Neural progenitor cell (in vitro differentiated cells): ENCODE data around the gene PLCH2. TPM values are rescaled to one million over a fixed set of nuclear protein-coding genes. Genes with fewer than 3 reads are reported as not detected.
A peak's percentile ranks its signal among the peaks of the same experiment; 100 is the strongest.

ENCODE experiments used
- DNase-seq: peaks from one replicate; pipeline ENCODE4 v3.0.0-alpha.2; 2016; ENCODE audit warnings: low spot score
- H2AFZ ChIP-seq: fragments of 200-600 bp; sonication (generic); replicated peaks from 2 replicates; pipeline ENCODE4 v1.6.1; 2016; ENCODE audit warnings: antibody characterized with exemption
- H3F3A ChIP-seq: fragments of 200-600 bp; sonication (generic); 2 replicates; pipeline ENCODE4 v1.6.1; 2016; ENCODE audit warnings: antibody characterized with exemption, low read depth
- H3K27ac ChIP-seq: fragments of 200-600 bp; sonication (generic); 2 replicates; pipeline ENCODE4 v1.5.1; 2016; ENCODE audit warnings: mild to moderate bottlenecking
- H3K27me3 ChIP-seq: fragments of 200-600 bp; sonication (generic); 2 replicates; pipeline ENCODE4 v1.6.1; 2016; ENCODE audit warnings: mild to moderate bottlenecking, moderate library complexity
- H3K36me3 ChIP-seq: fragments of 200-600 bp; sonication (generic); 2 replicates; pipeline ENCODE4 v1.5.1; 2016
- H3K4me1 ChIP-seq: fragments of 200-600 bp; sonication (generic); 2 replicates; pipeline ENCODE4 v1.6.1; 2016; ENCODE audit warnings: mixed run types
- H3K4me2 ChIP-seq: fragments of 200-600 bp; sonication (generic); 2 replicates; pipeline ENCODE4 v1.6.1; 2016
- H3K4me3 ChIP-seq: fragments of 200-600 bp; sonication (generic); 2 replicates; pipeline ENCODE4 v1.5.1; 2016
- H3K79me2 ChIP-seq: fragments of 200-600 bp; sonication (generic); 2 replicates; pipeline ENCODE4 v1.6.1; 2016; ENCODE audit warnings: low read depth
- H3K9ac ChIP-seq: fragments of 200-600 bp; sonication (generic); 2 replicates; pipeline ENCODE4 v1.6.1; 2016
- H3K9me3 ChIP-seq: fragments of 200-600 bp; sonication (generic); 2 replicates; pipeline ENCODE4 v1.5.1; 2016; ENCODE audit warnings: low read depth
- H4K20me1 ChIP-seq: fragments of 200-600 bp; sonication (generic); 2 replicates; pipeline ENCODE4 v1.6.1; 2016; ENCODE audit warnings: low read depth
- H3K27ac Mint-ChIP-seq: 3 replicates; pipeline ENCODE4 v1.8.0; 2021; ENCODE audit warnings: mixed read lengths
- H3K27me3 Mint-ChIP-seq: 2 replicates; pipeline ENCODE4 v1.8.0; 2022; ENCODE audit warnings: low read depth, mild to moderate bottlenecking, inconsistent platforms, moderate library complexity, mixed read lengths; ENCODE audit not compliant: insufficient read depth
- H3K36me3 Mint-ChIP-seq: 3 replicates; pipeline ENCODE4 v1.8.0; 2021; ENCODE audit warnings: mixed read lengths
- H3K4me1 Mint-ChIP-seq: 3 replicates; pipeline ENCODE4 v1.8.0; 2021; ENCODE audit warnings: mixed read lengths
- H3K4me3 Mint-ChIP-seq: 3 replicates; pipeline ENCODE4 v1.8.0; 2021; ENCODE audit warnings: mild to moderate bottlenecking, moderate library complexity, mixed read lengths
- H3K9me3 Mint-ChIP-seq: 3 replicates; pipeline ENCODE4 v1.8.0; 2020; ENCODE audit warnings: mixed read lengths
- EZH2 ChIP-seq: fragments of 200-600 bp; sonication (generic); IDR thresholded peaks from 2 replicates; pipeline ENCODE4 v1.6.1; 2017; ENCODE audit warnings: antibody characterized with exemption, mild to moderate bottlenecking, moderate library complexity
- EZH2phosphoT487 ChIP-seq: fragments of 200-600 bp; sonication (generic); IDR thresholded peaks from 2 replicates; pipeline ENCODE4 v1.6.1; 2017; ENCODE audit warnings: antibody characterized with exemption
- total RNA-seq: library from RNA; depleted of rRNA; stranded (reverse); fragments of >200 nt; gene quantifications from 2 replicates; pipeline ENCODE4 v1.2.3, GENCODE V29; 2015; ENCODE audit warnings: low replicate concordance
- TF ChIP-seq, protein P1 (sequence below): fragments of 200-600 bp; sonication (generic); IDR thresholded peaks from 2 replicates; pipeline ENCODE4 v1.5.1; 2017; ENCODE audit warnings: antibody characterized with exemption, mild to moderate bottlenecking

Gene PLCH2
- total RNA-seq, 1 donor from 2014 or later, result 0.54 TPM

GRCh38 chr1:2468540-2468939, 7.5 kb upstream of the PLCH2 start:
- no peak overlapping the region for H3K4me3 Mint-ChIP-seq
- peaks cover 11% of the 10 kb centered on the region for H3K27me3 Mint-ChIP-seq
- Histone ChIP-seq H3K27me3 (peaks cover 25% of the 10 kb centered on the region), H4K20me1 (peaks cover 28% of the 10 kb centered on the region), H3K27ac (no peak overlapping the region), H3K4me2 (no peak overlapping the region), H3K4me1 (peaks cover 18% of the 10 kb centered on the region), H3K36me3 (no peaks in the 10 kb centered on the region), H3K4me3 (no peak overlapping the region), H3K9ac (no peak overlapping the region), H2AFZ (no peak overlapping the region), H3K79me2 (no peaks in the 10 kb centered on the region), H3K9me3 (no peaks in the 10 kb centered on the region), H3F3A (no peaks in the 10 kb centered on the region)
- TF ChIP-seq EZH2 (no peak), EZH2phosphoT487 (no peak)
- TF ChIP-seq, protein P1, sequence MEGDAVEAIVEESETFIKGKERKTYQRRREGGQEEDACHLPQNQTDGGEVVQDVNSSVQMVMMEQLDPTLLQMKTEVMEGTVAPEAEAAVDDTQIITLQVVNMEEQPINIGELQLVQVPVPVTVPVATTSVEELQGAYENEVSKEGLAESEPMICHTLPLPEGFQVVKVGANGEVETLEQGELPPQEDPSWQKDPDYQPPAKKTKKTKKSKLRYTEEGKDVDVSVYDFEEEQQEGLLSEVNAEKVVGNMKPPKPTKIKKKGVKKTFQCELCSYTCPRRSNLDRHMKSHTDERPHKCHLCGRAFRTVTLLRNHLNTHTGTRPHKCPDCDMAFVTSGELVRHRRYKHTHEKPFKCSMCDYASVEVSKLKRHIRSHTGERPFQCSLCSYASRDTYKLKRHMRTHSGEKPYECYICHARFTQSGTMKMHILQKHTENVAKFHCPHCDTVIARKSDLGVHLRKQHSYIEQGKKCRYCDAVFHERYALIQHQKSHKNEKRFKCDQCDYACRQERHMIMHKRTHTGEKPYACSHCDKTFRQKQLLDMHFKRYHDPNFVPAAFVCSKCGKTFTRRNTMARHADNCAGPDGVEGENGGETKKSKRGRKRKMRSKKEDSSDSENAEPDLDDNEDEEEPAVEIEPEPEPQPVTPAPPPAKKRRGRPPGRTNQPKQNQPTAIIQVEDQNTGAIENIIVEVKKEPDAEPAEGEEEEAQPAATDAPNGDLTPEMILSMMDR, result no peak
- peaks cover 16% of the 10 kb centered on the region for H3K4me1 Mint-ChIP-seq
- H3K36me3 Mint-ChIP-seq, result no peaks in the 10 kb centered on the region
- no peak for DNase-seq
- no peak overlapping the region for H3K27ac Mint-ChIP-seq
- H3K9me3 Mint-ChIP-seq, result no peaks in the 10 kb centered on the region

DNA sequence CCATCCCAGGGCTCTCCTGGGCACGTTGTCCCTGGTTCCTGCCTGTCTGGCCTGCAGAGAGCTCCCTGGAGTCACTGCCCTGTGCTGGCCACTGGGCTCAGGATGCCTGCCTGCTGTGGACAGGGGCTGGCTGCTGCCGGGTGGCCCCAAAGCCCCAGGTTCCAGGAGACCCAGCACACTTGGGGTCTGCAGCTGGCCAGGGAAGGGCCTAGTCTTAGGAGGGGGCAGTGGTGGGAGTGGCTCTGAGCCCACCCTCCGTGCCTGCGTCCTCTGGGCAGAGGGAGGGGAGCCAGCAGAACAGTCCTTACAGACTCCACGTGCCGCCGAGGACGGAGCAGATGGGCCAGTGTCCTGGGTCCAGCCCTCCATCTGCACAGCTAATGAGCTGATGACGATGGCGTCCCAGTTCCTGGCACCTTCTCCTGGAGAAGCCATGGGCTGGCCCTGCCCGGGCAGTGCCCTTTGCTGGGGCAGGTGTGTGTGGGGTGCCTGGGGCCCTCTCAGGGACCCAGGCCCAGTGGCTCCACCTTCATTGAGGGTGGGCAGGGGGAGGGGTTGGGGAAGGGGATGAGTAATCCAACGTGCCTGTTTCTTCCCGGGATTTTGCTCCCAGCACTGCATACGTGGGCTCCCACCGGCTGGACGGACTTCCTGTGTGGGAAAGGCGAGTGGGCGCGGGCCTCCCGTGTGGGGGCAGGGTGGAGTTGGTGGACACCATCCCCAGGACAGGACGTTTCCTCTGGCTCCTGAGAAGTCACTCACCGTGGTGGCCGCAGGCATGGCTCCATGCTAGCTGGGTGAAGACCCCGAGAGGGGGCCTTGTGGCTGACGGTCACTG, 6.8 kb upstream of the PLCH2 start:
- Mint-ChIP-seq H3K4me3 (no peak overlapping the region), H3K27ac (no peak overlapping the region)
- peaks cover 26% of the 10 kb centered on the region for H3K4me1 ChIP-seq

GRCh38 chr1:2470290-2471158, 5.6 kb upstream of the PLCH2 start:
- H3K4me3 Mint-ChIP-seq, result peak overlapping the region; percentile 38
- H3K27me3 ChIP-seq, result peaks cover 16% of the 10 kb centered on the region
- no peak for DNase-seq
- peaks cover 6% of the 10 kb centered on the region for H3K27me3 Mint-ChIP-seq
- H3K9ac ChIP-seq, result no peak overlapping the region
- H3K27ac ChIP-seq, result no peak overlapping the region
- no peak overlapping the region for H2AFZ ChIP-seq
- TF ChIP-seq, protein P1, result no peak
- no peak for TF ChIP-seq EZH2phosphoT487
- TF ChIP-seq EZH2, result no peak
- H3K79me2 ChIP-seq, result no peaks in the 10 kb centered on the region
- H3K27ac Mint-ChIP-seq, result no peak overlapping the region
- H3K9me3 Mint-ChIP-seq, result no peaks in the 10 kb centered on the region
- peaks cover 15% of the 10 kb centered on the region for H3K4me1 Mint-ChIP-seq
- no peaks in the 10 kb centered on the region for H3K36me3 ChIP-seq
- H3K4me3 ChIP-seq, result no peak overlapping the region
- H3K36me3 Mint-ChIP-seq, result no peaks in the 10 kb centered on the region
- peaks cover 38% of the 10 kb centered on the region for H3K4me1 ChIP-seq
- no peaks in the 10 kb centered on the region for H3F3A ChIP-seq
- H4K20me1 ChIP-seq, result peaks cover 28% of the 10 kb centered on the region
- no peaks in the 10 kb centered on the region for H3K9me3 ChIP-seq
- no peak overlapping the region for H3K4me2 ChIP-seq

More for the DNA sequence above, 6.8 kb upstream of the PLCH2 start:
- H4K20me1 ChIP-seq, result peaks cover 28% of the 10 kb centered on the region
- H3K27me3 ChIP-seq, result peaks cover 19% of the 10 kb centered on the region
- H3K27me3 Mint-ChIP-seq, result peaks cover 8% of the 10 kb centered on the region
- H3K79me2 ChIP-seq, result no peaks in the 10 kb centered on the region
- no peaks in the 10 kb centered on the region for H3K9me3 Mint-ChIP-seq
- TF ChIP-seq, protein P1, result no peak
- no peak for TF ChIP-seq EZH2phosphoT487
- no peak for TF ChIP-seq EZH2
- H3K36me3 ChIP-seq, result no peaks in the 10 kb centered on the region
- H3K4me1 Mint-ChIP-seq, result peaks cover 17% of the 10 kb centered on the region
- no peaks in the 10 kb centered on the region for H3F3A ChIP-seq
- no peaks in the 10 kb centered on the region for H3K36me3 Mint-ChIP-seq
- H2AFZ ChIP-seq, result no peak overlapping the region
- H3K27ac ChIP-seq, result no peak overlapping the region
- H3K9me3 ChIP-seq, result no peaks in the 10 kb centered on the region
- no peak for DNase-seq
- H3K9ac ChIP-seq, result no peak overlapping the region
- H3K4me2 ChIP-seq, result no peak overlapping the region
- no peak overlapping the region for H3K4me3 ChIP-seq
